Measurements from ENCODE around the gene FECH.

The FECH gene

GRCh38 chr18:57519668-57520424, 66.7 kb downstream of the FECH start:
- DNase-seq (ENCODE audit: extremely low read depth, low read depth): no peak
- TF ChIP-seq CTCF (IDR thresholded peaks at IDR 0.05; ENCODE audit: low read depth, low read length, missing control alignments): no peak

GRCh38 chr18:57518533-57518932, 68.0 kb downstream of the FECH start:
- no peak for TF ChIP-seq CTCF (IDR thresholded peaks at IDR 0.05; ENCODE audit: low read depth, low read length, missing control alignments)
- H3K4me3 ChIP-seq (replicated peaks; ENCODE audit: low read depth, low read length): no peak overlapping the region
- DNase-seq (ENCODE audit: extremely low read depth, low read depth): no peak

More at GRCh38 chr18:57519668-57520424, 66.7 kb downstream of the FECH start:
- H3K4me3 ChIP-seq (replicated peaks; ENCODE audit: low read depth, low read length): no peak overlapping the region

DNA sequence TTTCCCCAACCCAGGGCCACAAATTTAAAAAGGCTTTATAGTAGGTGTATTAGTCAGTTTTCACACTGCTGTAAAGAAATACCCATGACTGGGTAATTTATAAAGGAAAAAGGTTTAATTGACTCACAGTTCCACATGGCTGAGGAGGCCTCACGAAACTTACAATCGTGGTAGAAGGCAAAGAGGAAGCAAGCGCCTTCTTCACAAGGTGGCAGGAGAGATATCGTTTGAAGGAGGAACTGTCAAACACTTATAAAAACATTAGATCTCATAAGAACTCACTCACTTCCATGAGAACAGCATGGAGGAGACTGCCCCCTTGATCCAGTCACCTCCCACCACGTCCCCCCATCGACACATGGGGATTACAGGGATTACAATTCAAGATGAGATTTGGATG, 70.4 kb downstream of the FECH start:
- no peak for TF ChIP-seq CTCF (IDR thresholded peaks at IDR 0.05; ENCODE audit: low read depth, low read length, missing control alignments)
- H3K4me3 ChIP-seq (replicated peaks; ENCODE audit: low read depth, low read length): no peak overlapping the region
- no peak for DNase-seq (ENCODE audit: extremely low read depth, low read depth)

DNA sequence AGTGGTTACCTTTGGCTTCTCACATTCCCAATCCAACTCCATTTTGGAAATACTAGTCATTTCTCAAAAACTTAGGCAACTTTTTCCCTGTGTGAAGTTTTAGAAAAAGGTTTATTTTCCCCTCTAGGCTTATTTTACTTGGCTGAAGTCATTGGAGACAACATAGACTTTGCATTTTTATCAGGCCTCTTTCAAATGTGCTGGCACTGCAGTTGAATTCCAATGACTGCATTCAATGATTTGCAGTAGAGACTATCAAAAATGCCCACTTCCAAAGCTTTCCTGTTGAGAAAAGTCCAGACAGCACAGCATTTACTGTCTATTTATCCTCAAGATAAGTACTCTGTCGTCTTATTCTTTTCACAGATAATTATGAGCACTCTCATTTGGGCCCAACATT, 81.3 kb downstream of the FECH start:
- TF ChIP-seq CTCF (IDR thresholded peaks at IDR 0.05; ENCODE audit: low read depth, low read length, missing control alignments): no peak
- DNase-seq (ENCODE audit: extremely low read depth, low read depth): no peak
- no peak overlapping the region for H3K4me3 ChIP-seq (replicated peaks; ENCODE audit: low read depth, low read length)

GRCh38 chr18:57502624-57503023, 83.9 kb downstream of the FECH start:
- no peak for DNase-seq (ENCODE audit: extremely low read depth, low read depth)
- TF ChIP-seq CTCF (IDR thresholded peaks at IDR 0.05; ENCODE audit: low read depth, low read length, missing control alignments): no peak

GRCh38 chr18:57498682-57499256, 87.7 kb downstream of the FECH start:
- DNase-seq (ENCODE audit: extremely low read depth, low read depth): no peak
- no peak for TF ChIP-seq CTCF (IDR thresholded peaks at IDR 0.05; ENCODE audit: low read depth, low read length, missing control alignments)
- H3K4me3 ChIP-seq (replicated peaks; ENCODE audit: low read depth, low read length): no peak overlapping the region

More at GRCh38 chr18:57502624-57503023, 83.9 kb downstream of the FECH start:
- no peak overlapping the region for H3K4me3 ChIP-seq (replicated peaks; ENCODE audit: low read depth, low read length)

Measured in HFF-Myc (cell line).